Measurements from ENCODE around the gene ETFBKMT. TPM values are rescaled to one million over a fixed set of nuclear protein-coding genes. Genes with fewer than 3 reads are reported as not detected.
A peak's percentile ranks its signal among the peaks of the same experiment; 100 is the strongest.

ETFBKMT gene
- total and polyA plus RNA-seq, 2 of the 13 experiments (the other 11 are each of a cell fraction or from before 2014, with no cell fraction given), result 0.62 to 0.93 TPM

- no peak for TF ChIP-seq EHMT2 (IDR thresholded peaks at IDR 0.05; ENCODE audit: borderline replicate concordance, low read depth, low read length)
- TF ChIP-seq ZNF574 (CRISPR knock-in tag; IDR thresholded peaks at IDR 0.05), result peak; percentile 84; the same call in 1 of the 2 replicates
- no peak for TF ChIP-seq MAFK (conservative IDR thresholded peaks at IDR 0.05 in 1 of 2, IDR thresholded peaks at IDR 0.05 in 1 of 2; ENCODE audit: low read length in 2 of 2)
- no peak for TF ChIP-seq ZNF468 (CRISPR knock-in tag; IDR thresholded peaks at IDR 0.05)
- no peak for TF ChIP-seq ZBTB21 (CRISPR knock-in tag; IDR thresholded peaks at IDR 0.05)
- TF ChIP-seq TRAFD1 (CRISPR knock-in tag; IDR thresholded peaks at IDR 0.05; ENCODE audit: borderline replicate concordance), result no peak
- 0 out of 2 replicates have a peak, but pooled peaks have one; percentile 17 for TF ChIP-seq RCOR2 (CRISPR knock-in tag; IDR thresholded peaks at IDR 0.05)
- TF ChIP-seq ZNF510 (CRISPR knock-in tag; IDR thresholded peaks at IDR 0.05; ENCODE audit: low read depth), result 0 out of 2 replicates have a peak, but pooled peaks have one; percentile 15
- peak; percentile 67; the same call in 1 of the 2 replicates for TF ChIP-seq ZBTB25 (CRISPR knock-in tag; IDR thresholded peaks at IDR 0.05)
- no peak for TF ChIP-seq ZNF775 (CRISPR knock-in tag; IDR thresholded peaks at IDR 0.05; ENCODE audit: borderline replicate concordance)
- peak; percentile 88 for TF ChIP-seq SAP130 (CRISPR knock-in tag; IDR thresholded peaks at IDR 0.05; ENCODE audit: low read depth)
- TF ChIP-seq ZNF496 (CRISPR knock-in tag; IDR thresholded peaks at IDR 0.05; ENCODE audit: insufficient replicate concordance), result no peak
- no peak for TF ChIP-seq ATF1 (CRISPR knock-in tag; IDR thresholded peaks at IDR 0.05)
- no peak for TF ChIP-seq FLYWCH1 (CRISPR knock-in tag; IDR thresholded peaks at IDR 0.05)
- TF ChIP-seq ZNF331 (CRISPR knock-in tag; IDR thresholded peaks at IDR 0.05), result peak; percentile 71; the same call in 1 of the 2 replicates
- no peak for TF ChIP-seq ZNF75D (CRISPR knock-in tag; IDR thresholded peaks at IDR 0.05; ENCODE audit: borderline replicate concordance)
- no peak for TF ChIP-seq BORCS8-MEF2B (CRISPR knock-in tag; IDR thresholded peaks at IDR 0.05)
- TF ChIP-seq ZNF580 (CRISPR knock-in tag; IDR thresholded peaks at IDR 0.05; ENCODE audit: borderline replicate concordance, low read depth), result no peak
- TF ChIP-seq GRHL1 (CRISPR knock-in tag; conservative IDR thresholded peaks at IDR 0.05), result no peak
- no peak for TF ChIP-seq SIN3B (IDR thresholded peaks at IDR 0.05; ENCODE audit: low read length)
These were observed at the start of gene ETFBKMT (continued) for GRCh38 chr12:31659087-31659942.
